Left ventricle myocardium inferior (tissue), 1 donor: ENCODE measurements around the gene PARD3. TPM values are rescaled to one million over a fixed set of nuclear protein-coding genes. Genes with fewer than 3 reads are reported as not detected.

ENCODE experiments used
- DNase-seq: peaks from one replicate; pipeline ENCODE4 v3.0.0-alpha.2; 2020
- H3K27ac ChIP-seq: fragments of 200-600 bp; replicated peaks from 2 replicates; pipeline ENCODE4 v1.8.0; 2021
- H3K27me3 ChIP-seq: fragments of 200-600 bp; 2 replicates; pipeline ENCODE4 v1.8.0; 2021; ENCODE audit warnings: low read depth
- H3K36me3 ChIP-seq: fragments of 200-600 bp; 2 replicates; pipeline ENCODE4 v1.8.0; 2021
- H3K4me1 ChIP-seq: fragments of 200-600 bp; 2 replicates; pipeline ENCODE4 v1.8.0; 2021
- H3K4me3 ChIP-seq: fragments of 200-600 bp; 2 replicates; pipeline ENCODE4 v1.8.0; 2021; ENCODE audit warnings: mild to moderate bottlenecking, moderate library complexity
- H3K9me3 ChIP-seq: fragments of 200-600 bp; replicated peaks from 2 replicates; pipeline ENCODE4 v1.8.0; 2021
- CTCF ChIP-seq: fragments of 200-600 bp; IDR thresholded peaks from 2 replicates; pipeline ENCODE4 v1.8.0; 2021; ENCODE audit warnings: antibody characterized with exemption, mild to moderate bottlenecking, borderline replicate concordance
- intact Hi-C: fragments of 100-400 bp; cut with micrococcal nuclease; formaldehyde crosslinking; loops from one replicate; pipeline ENCODE4 v1.11.0; 2022
- total RNA-seq: library from RNA; stranded (reverse); fragmentation: NEBNext Ultra II Directional; extraction: Animal tissue kit (Norgen Biotek cat#: 25700); gene quantifications from one replicate; pipeline ENCODE4 v1.2.1, GENCODE V29; 2021
- donor health status: DM: no; HTN: yes; CAD: no; lungs with severe emphysema.

PARD3 gene
- total RNA-seq, 1 donor from 2014 or later = 29.6 TPM

GRCh38 chr10:34228066-34228465 is 587.0 kb downstream of the PARD3 start:
- H3K36me3 ChIP-seq = peaks cover 4% of the 10 kb centered on the region
- peaks cover 14% of the 10 kb centered on the region for H3K4me1 ChIP-seq
- H3K4me3 ChIP-seq = no peak overlapping the region
- no peak overlapping the region for H3K27ac ChIP-seq
- DNase-seq = no peak
- H3K9me3 ChIP-seq = peaks cover 12% of the 10 kb centered on the region
- H3K27me3 ChIP-seq = no peaks in the 10 kb centered on the region
- intact Hi-C loops = no loop called here
- TF ChIP-seq CTCF = no peak

- DNase-seq = no peak
- Histone ChIP-seq H3K4me1 (no peaks in the 10 kb centered on the region), H3K36me3 (peaks cover 4% of the 10 kb centered on the region), H3K4me3 (no peak overlapping the region), H3K27me3 (no peaks in the 10 kb centered on the region), H3K27ac (no peak overlapping the region), H3K9me3 (peaks cover 12% of the 10 kb centered on the region)
- intact Hi-C loops = no loop called here
- TF ChIP-seq CTCF = no peak
Measured at GRCh38 chr10:34224639-34225038, 590.5 kb downstream of the PARD3 start.

DNA sequence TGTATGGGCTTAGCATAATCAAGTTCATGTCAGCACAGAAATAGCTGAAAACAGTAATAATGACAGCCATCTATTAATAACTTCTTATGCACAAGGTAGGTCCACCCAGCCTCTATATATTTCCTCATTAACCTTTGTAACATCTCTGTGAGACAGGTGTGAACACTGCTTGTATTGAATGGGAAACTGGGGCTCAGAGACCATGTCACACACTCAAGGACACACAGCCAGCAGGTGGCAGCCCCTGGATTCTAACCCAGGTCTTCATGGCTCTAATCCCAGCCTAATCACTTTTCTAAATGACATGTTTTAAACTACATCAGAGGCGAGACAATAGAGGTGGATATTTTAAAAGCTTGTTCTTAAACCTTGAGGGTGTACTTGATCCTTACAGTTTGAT is 591.4 kb downstream of the PARD3 start:
- Histone ChIP-seq H3K27me3 (no peaks in the 10 kb centered on the region), H3K9me3 (peaks cover 12% of the 10 kb centered on the region), H3K36me3 (peaks cover 4% of the 10 kb centered on the region), H3K27ac (no peak overlapping the region), H3K4me3 (no peak overlapping the region), H3K4me1 (no peaks in the 10 kb centered on the region)
- intact Hi-C loops = no loop called here
- TF ChIP-seq CTCF = no peak
- no peak for DNase-seq

DNA sequence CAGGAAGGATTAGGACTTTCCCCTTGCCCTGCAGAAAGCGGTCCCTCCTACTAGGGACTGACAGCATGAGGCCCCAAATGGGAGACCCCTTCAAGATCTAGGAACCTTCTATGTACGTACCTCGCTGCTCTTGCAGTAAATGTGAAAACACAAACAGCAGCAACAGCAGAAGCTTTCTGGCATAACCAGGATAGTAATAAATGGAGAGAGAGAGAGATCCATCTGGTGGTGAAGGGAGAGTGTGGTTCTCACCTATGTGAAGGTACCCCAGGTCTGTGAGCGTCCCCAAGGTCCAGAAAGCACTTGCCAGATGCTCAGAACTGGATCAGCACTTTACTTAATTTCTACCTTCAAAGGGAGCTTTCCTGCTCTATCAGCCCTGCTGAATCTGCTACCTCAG is 592.7 kb downstream of the PARD3 start:
- no peak for DNase-seq
- intact Hi-C loops = no loop called here
- Histone ChIP-seq H3K9me3 (peaks cover 10% of the 10 kb centered on the region), H3K4me3 (no peak overlapping the region), H3K27ac (no peak overlapping the region), H3K27me3 (no peaks in the 10 kb centered on the region), H3K4me1 (no peaks in the 10 kb centered on the region), H3K36me3 (peaks cover 3% of the 10 kb centered on the region)
- TF ChIP-seq CTCF = no peak

DNA sequence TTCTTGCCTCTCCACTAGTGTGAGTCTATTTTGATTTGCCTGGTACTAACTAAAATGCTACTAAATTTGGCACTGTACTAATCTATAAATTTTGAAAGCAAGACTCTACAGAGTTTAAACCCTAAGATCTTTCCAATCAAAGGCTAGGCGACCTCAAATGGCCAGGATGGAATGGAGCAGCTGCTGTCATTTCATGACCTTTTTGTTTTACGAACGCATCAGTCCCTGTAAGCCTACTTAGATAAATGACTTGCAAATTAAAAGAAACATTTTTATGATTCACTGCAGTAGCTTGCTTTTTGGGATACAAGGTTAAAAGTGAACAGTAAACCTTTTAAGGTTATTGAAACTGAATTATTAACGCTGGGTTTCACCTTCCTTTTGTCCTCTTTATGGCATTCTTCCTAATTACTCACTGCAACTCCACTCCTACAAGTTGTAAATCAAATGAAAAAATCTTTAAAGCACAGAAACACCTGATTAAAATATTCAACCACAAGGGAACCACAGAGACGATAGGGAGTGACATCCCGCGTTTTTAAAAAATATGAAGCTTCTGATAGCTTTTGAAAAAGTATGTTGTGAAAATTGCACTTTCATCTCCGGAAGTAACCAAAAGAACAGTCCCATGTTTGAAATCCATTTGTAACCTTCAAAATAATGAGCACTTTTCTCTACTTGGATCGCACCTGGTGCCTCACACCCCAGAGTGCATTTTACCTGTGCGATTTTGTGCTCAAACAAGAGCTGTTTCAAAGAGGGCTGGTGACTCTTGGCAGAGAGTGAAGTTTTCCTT is 595.1 kb downstream of the PARD3 start:
- no peaks in the 10 kb centered on the region for H3K36me3 ChIP-seq
- no peak overlapping the region for H3K4me3 ChIP-seq
- H3K4me1 ChIP-seq = no peaks in the 10 kb centered on the region
- intact Hi-C loops = no loop called here
- no peaks in the 10 kb centered on the region for H3K27me3 ChIP-seq
- H3K9me3 ChIP-seq = no peaks in the 10 kb centered on the region
- H3K27ac ChIP-seq = no peak overlapping the region
- no peak for TF ChIP-seq CTCF
- no peak for DNase-seq
